Activated T-helper 1 cell treated with anti-CD3 and anti-CD28 coated beads, Interleukin-12 subunit alpha, Interleukin-12 subunit beta, Interleukin-2, Interleukin-4 antibody, amounts not matched to agents 30 ng/mL and 10 ng/mL and 1 ng/mL, durations not matched to agents 14 hours and 24 hours and 36 hours (primary cell): Measurements from ENCODE around the gene COL25A1. TPM values are rescaled to one million over a fixed set of nuclear protein-coding genes. Genes with fewer than 3 reads are reported as not detected.
A peak's percentile ranks its signal among the peaks of the same experiment; 100 is the strongest.
"Not testable (repeated sequence)": the region's sequence is repeated elsewhere in the genome, so short reads cannot be mapped to it uniquely, and the experiment has no call there.

Experiments used
- DNase-seq: peaks from one replicate; pipeline ENCODE4 v3.0.0; 2021; ENCODE audit warnings: low spot score
- H3K27ac Mint-ChIP-seq: one replicate; pipeline ENCODE4 v1.8.0; 2021; ENCODE audit warnings: mild to moderate bottlenecking, mixed read lengths
- H3K27me3 Mint-ChIP-seq: one replicate; pipeline ENCODE4 v1.8.0; 2022; ENCODE audit warnings: mild to moderate bottlenecking, moderate library complexity, mixed read lengths; ENCODE audit not compliant: insufficient read depth
- H3K36me3 Mint-ChIP-seq: one replicate; pipeline ENCODE4 v1.8.0; 2021; ENCODE audit warnings: low read depth, mixed read lengths
- H3K4me1 Mint-ChIP-seq: one replicate; pipeline ENCODE4 v1.8.0; 2021; ENCODE audit warnings: low read depth, mixed read lengths
- H3K4me3 Mint-ChIP-seq: one replicate; pipeline ENCODE4 v1.8.0; 2021; ENCODE audit warnings: mild to moderate bottlenecking, moderate library complexity, mixed read lengths
- H3K9me3 Mint-ChIP-seq: one replicate; pipeline ENCODE4 v1.8.0; 2021; ENCODE audit warnings: mixed read lengths
- intact Hi-C: fragments of 100-400 bp; cut with micrococcal nuclease; formaldehyde crosslinking; loops from one replicate; pipeline ENCODE4 v1.15.1; 2024
- total RNA-seq: library from RNA; stranded (reverse); gene quantifications from 2 replicates; pipeline ENCODE4 v1.2.3, GENCODE V29; 2022

The COL25A1 gene
- total RNA-seq, 1 donor from 2014 or later, result not detected

- H3K27ac Mint-ChIP-seq, H3K4me3 Mint-ChIP-seq, H3K9me3 Mint-ChIP-seq, intact Hi-C loops, H3K36me3 Mint-ChIP-seq, DNase-seq, H3K27me3 Mint-ChIP-seq: not testable (repeated sequence)
- H3K4me1 Mint-ChIP-seq, result peaks cover 17% of the 10 kb centered on the region
These were observed 318.0 kb downstream of the COL25A1 start for GRCh38 chr4:108984495-108984894.

DNA sequence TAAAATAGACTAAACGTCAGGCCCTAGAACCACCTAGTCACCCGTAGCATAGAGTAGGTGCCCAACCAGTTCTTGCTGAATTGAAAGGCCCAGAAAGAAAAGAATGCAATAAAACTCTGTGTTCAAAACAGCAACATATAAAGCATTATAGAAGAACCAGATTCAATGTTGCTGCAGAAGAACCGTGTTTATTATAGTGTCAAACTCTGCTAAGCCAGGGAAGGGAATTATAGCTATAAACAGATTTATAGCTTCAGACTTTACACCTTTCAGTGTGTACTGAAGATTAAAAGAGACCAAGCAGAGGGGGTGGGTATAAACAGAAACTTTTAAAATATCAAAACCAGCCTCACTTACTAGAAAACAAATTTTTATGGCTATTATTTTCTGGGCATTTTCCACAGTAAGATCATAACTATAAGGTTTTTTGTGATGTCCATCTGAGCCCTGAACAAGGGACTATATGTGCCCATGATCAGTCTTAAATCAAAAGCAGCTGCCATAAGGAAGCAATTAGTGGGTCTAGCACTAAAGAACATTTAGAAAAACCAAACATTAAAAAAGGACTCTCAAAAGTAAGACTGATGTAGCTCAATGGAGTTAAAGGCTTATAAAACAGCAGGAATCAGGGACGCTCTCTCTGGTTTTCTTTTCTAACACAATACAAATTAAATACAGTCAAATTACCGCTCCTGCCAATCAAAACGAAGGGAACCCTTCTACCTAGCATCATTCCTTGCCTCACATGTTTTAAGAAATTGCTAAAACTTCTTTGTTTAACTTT, 319.9 kb downstream of the COL25A1 start:
- no peaks in the 10 kb centered on the region for H3K27me3 Mint-ChIP-seq
- H3K4me3 Mint-ChIP-seq, result no peak overlapping the region
- DNase-seq, result no peak
- H3K4me1 Mint-ChIP-seq, result peaks cover 21% of the 10 kb centered on the region
- peaks cover 7% of the 10 kb centered on the region for H3K9me3 Mint-ChIP-seq
- H3K27ac Mint-ChIP-seq, result no peak overlapping the region
- intact Hi-C loops, result no loop called here
- H3K36me3 Mint-ChIP-seq, result peaks cover 5% of the 10 kb centered on the region

- Mint-ChIP-seq H3K9me3 (peaks cover 7% of the 10 kb centered on the region), H3K27ac (no peak overlapping the region), H3K36me3 (peaks cover 5% of the 10 kb centered on the region), H3K4me1 (peaks cover 21% of the 10 kb centered on the region), H3K4me3 (no peak overlapping the region), H3K27me3 (no peaks in the 10 kb centered on the region)
- no peak for DNase-seq
- intact Hi-C loops, result loop anchor here (1.0 kb wide), 1 partner anchor 7 kb away; no protein-coding TSS in a partner anchor
These were observed 321.8 kb downstream of the COL25A1 start for GRCh38 chr4:108980455-108981239.

DNA sequence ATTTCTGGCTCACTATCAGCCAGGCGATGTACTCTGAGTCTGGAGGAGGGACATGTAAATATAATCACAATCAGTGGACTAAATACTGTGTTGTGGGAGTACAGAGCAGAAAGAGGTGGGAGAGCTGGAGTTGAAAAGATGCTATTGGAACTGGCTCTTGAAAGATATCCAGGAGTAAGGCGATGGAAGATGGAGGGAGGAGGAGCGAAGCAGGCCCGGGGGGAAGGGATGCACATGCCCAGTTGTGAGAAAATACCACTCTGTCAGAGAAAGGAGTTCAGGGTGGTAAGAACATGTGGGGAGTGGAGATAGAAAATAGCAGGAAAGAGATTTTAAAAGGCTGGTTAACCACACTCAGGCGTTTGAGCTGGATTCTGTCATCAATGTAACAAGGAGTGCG, 322.7 kb downstream of the COL25A1 start:
- DNase-seq, result no peak
- Mint-ChIP-seq H3K36me3 (peaks cover 5% of the 10 kb centered on the region), H3K4me3 (no peak overlapping the region), H3K27me3 (no peaks in the 10 kb centered on the region), H3K9me3 (peaks cover 9% of the 10 kb centered on the region), H3K4me1 (peaks cover 21% of the 10 kb centered on the region), H3K27ac (peak overlapping the region; percentile 9)
- intact Hi-C loops, result no loop called here

DNA sequence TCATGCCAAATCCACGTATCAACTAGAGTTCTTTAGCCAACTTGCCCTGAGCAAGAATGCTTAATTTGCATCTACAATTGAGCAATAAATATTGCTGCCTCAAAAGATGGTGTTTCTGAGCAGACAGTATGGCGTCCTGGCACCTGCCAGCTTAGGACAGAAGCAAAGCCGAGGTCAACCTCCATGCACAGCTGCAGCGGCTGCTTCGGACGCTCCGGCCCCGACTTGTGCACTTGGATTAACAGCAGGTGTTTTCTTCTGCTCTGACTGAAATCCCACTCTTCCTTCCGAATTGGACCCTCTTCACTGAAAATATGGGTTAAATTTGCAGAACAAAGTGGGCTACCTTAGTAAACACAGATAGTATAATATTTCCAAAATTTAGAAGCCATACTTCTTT, 324.4 kb downstream of the COL25A1 start:
- Mint-ChIP-seq H3K4me1 (peaks cover 33% of the 10 kb centered on the region), H3K36me3 (peaks cover 5% of the 10 kb centered on the region), H3K9me3 (peaks cover 5% of the 10 kb centered on the region), H3K27me3 (no peaks in the 10 kb centered on the region), H3K27ac (no peak overlapping the region), H3K4me3 (no peak overlapping the region)
- no peak for DNase-seq
- intact Hi-C loops, result no loop called here

DNA sequence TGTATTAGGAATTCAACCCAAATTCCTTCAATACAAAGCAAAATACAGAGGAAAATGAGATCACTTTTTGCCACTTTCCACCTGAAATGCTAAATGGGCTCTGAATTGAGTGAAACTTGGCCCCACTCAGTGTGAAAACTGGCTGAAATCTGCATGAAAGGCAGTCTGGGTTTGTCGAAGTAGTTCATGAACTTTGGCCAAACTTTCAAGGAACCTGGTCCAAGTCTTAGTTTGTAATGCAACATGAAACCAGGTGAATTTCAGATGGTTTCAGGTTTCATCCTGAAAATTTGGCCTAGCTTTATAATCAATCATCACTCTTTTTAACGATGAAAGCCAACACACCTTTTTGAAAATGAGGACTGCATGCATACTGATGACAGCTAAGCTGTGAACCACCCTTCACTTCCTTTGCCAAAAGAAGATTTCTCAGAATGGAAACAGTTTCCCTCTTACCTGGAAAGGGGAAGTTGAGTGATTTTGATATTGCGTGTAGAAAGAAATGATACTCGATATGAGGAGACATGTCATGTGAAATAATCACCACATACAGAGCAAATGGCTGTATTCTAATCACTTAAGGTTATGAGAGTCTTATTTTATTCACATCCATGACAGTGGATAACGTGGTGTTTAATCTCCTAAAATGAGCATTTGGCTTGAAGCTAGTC, 329.7 kb downstream of the COL25A1 start:
- Mint-ChIP-seq H3K9me3 (peaks cover 27% of the 10 kb centered on the region), H3K4me3 (peak overlapping the region; percentile 30), H3K36me3 (peaks cover 12% of the 10 kb centered on the region), H3K4me1 (peaks cover 35% of the 10 kb centered on the region), H3K27ac (peak overlapping the region; percentile 91), H3K27me3 (no peaks in the 10 kb centered on the region)
- peak; percentile 12 for DNase-seq
- intact Hi-C loops, result loop anchor here (1.0 to 5.0 kb wide), 3 partner anchors 9 to 1225 kb away; partner anchors contain the start of gene ELOVL6

DNA sequence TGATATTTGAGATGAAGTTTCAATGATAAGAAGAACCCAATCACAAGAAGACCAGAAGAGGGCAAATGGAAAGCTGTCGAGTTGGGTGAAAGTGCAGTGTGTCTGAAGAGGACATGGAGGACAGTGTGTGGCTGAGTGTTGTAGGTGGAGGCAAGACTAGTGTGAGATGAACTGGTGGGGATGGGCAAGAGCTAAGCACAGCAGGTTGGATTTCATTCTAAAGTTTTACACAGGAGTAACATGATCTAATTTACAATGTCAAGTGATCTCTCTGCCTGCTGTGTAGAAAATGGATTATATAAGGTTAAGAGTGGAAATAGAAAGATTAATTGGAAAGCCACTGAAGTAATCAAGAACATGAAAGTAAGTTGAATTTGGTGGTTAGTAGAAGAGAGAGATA, 331.0 kb downstream of the COL25A1 start:
- DNase-seq, result no peak
- peaks cover 27% of the 10 kb centered on the region for H3K9me3 Mint-ChIP-seq
- peaks cover 12% of the 10 kb centered on the region for H3K36me3 Mint-ChIP-seq
- H3K4me3 Mint-ChIP-seq, result no peak overlapping the region
- H3K4me1 Mint-ChIP-seq, result peaks cover 35% of the 10 kb centered on the region
- H3K27me3 Mint-ChIP-seq, result no peaks in the 10 kb centered on the region
- intact Hi-C loops, result loop anchor here (5.0 kb wide), 2 partner anchors 124 to 1226 kb away; partner anchors contain the start of gene ELOVL6
- peak overlapping the region; percentile 15 for H3K27ac Mint-ChIP-seq

GRCh38 chr4:108965472-108966076, 336.9 kb downstream of the COL25A1 start:
- Mint-ChIP-seq H3K4me1 (no peaks in the 10 kb centered on the region), H3K27me3 (no peaks in the 10 kb centered on the region), H3K36me3 (peaks cover 5% of the 10 kb centered on the region), H3K27ac (no peak overlapping the region), H3K4me3 (no peak overlapping the region), H3K9me3 (peaks cover 13% of the 10 kb centered on the region)
- DNase-seq, result no peak
- intact Hi-C loops, result no loop called here

- peaks cover 13% of the 10 kb centered on the region for H3K9me3 Mint-ChIP-seq
- intact Hi-C loops, result no loop called here
- peaks cover 5% of the 10 kb centered on the region for H3K36me3 Mint-ChIP-seq
- no peaks in the 10 kb centered on the region for H3K4me1 Mint-ChIP-seq
- no peaks in the 10 kb centered on the region for H3K27me3 Mint-ChIP-seq
- no peak for DNase-seq
- no peak overlapping the region for H3K27ac Mint-ChIP-seq
- no peak overlapping the region for H3K4me3 Mint-ChIP-seq
These were observed 337.4 kb downstream of the COL25A1 start for GRCh38 chr4:108965016-108965415.

- no peak overlapping the region for H3K27ac Mint-ChIP-seq
- no peaks in the 10 kb centered on the region for H3K4me1 Mint-ChIP-seq
- no peak for DNase-seq
- peaks cover 7% of the 10 kb centered on the region for H3K36me3 Mint-ChIP-seq
- peaks cover 6% of the 10 kb centered on the region for H3K9me3 Mint-ChIP-seq
- H3K4me3 Mint-ChIP-seq, result no peak overlapping the region
- H3K27me3 Mint-ChIP-seq, result peaks cover 3% of the 10 kb centered on the region
- intact Hi-C loops, result no loop called here
These were observed 338.5 kb downstream of the COL25A1 start for GRCh38 chr4:108963910-108964309.

DNA sequence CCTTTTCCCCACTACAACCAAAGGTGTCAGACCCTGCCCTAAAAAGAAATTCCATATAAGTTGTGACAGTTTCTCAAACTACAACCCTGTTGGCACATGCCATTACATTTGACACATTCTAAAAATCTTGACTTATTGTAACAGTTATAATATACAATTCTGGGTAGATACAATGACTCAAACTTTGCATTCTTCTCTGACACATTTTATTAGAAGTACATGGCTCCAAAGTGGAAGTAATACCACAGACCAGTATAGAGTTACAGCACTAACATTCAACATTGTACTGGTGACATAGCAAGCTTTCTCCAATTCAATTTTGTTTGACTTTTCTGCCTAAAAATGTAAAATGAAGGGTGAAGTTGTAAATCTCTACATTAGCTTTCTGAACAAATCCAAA, 343.0 kb downstream of the COL25A1 start:
- no peak for DNase-seq
- intact Hi-C loops, result loop anchor here (1.0 kb wide), 1 partner anchor 59 kb away; no protein-coding TSS in a partner anchor
- no peak overlapping the region for H3K4me3 Mint-ChIP-seq

DNA sequence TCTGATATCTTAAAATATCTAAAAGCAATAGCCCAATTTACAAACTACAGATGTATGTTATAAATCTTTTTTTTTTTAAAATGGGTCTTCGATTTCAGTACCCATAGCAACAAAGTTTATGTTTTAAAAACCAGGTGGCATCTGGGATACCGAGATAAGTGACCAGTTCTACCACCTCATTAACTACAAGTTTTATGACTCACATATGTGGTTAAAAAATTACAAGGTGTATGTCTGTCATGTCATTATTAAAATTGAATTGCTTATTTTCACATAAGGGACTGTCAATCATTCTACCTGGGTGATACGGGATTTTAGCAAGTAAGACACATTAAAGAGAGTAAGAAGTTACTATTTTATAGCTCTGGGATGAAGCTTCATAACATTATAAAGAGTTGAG, 347.6 kb downstream of the COL25A1 start:
- DNase-seq, result no peak
- Mint-ChIP-seq H3K36me3 (peaks cover 3% of the 10 kb centered on the region), H3K27ac (no peak overlapping the region), H3K4me3 (no peak overlapping the region), H3K9me3 (no peaks in the 10 kb centered on the region), H3K27me3 (peaks cover 12% of the 10 kb centered on the region), H3K4me1 (peaks cover 4% of the 10 kb centered on the region)
- intact Hi-C loops, result no loop called here

More for the DNA sequence above, 343.0 kb downstream of the COL25A1 start:
- Mint-ChIP-seq H3K36me3 (peaks cover 1% of the 10 kb centered on the region), H3K27ac (no peak overlapping the region), H3K9me3 (no peaks in the 10 kb centered on the region), H3K4me1 (no peaks in the 10 kb centered on the region), H3K27me3 (peaks cover 7% of the 10 kb centered on the region)
